ENCODE data around the gene CDC7.

Gene CDC7

DNA sequence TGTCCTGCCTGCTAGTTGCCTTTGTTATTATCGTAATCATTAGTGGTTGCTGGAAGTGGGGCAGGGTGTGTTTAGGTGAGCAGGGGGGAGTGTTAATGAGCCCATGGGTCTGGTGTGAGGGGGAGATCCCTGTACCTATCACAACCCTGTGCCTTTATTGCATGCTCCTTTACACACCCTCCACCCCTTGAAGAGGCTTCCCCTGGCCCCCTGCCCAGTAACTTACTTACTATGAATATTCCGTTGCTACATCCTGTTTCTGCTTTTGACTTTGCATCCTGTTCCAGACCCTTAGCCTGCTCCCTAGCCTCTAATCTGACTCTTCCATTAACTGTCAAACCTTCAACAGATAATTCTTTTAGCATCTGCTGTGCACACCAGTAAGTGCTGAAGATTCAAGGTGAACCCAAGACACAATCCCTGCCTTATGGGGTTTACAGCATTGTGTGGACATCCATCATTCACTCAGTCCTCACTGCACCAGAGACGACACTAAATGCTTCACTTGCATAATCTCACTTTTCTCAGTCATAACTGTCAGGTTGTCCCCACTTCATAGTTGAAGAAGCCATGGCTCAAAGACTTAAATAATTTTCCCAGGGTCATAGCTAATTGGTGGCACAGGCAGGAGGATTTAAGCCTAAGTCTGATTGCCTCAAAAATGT is 47.9 kb downstream of the CDC7 start:
- no peak for DNase-seq (ENCODE audit: low read depth in 2 of 2, low spot score in 1 of 2)

DNA sequence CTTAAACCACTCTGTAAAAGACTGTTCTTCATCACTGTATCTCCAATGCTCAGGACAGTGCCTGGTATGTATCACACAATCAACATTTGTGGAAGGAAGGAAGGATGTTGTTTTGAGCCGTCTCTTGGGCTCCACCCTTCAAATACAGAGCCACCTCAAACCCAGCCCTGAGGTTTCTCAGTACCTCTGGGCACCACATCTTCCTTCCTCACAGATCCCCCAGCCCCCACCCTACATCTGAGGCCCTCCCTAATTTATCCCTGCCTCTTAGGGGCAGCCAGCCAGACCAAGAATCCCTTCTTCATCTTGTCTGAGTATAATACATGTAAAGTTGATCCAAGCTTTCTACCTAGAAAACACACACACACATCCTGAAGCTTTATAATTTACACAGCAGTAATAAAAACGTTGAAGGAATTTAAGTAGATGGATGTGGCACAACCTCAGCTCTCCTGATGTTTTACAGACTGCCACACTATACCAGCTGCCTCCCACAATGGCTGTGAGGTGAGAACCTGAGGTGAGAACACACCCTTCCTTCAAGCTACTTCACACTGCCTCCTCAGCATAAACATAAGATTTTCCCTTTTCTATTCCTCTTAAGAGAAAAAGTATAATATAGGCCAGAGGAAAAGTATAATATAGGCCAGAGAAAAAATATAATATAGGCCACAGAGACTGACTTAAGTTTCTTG is 48.5 kb downstream of the CDC7 start:
- DNase-seq (ENCODE audit: low read depth in 2 of 2, low spot score in 1 of 2): no peak

DNA sequence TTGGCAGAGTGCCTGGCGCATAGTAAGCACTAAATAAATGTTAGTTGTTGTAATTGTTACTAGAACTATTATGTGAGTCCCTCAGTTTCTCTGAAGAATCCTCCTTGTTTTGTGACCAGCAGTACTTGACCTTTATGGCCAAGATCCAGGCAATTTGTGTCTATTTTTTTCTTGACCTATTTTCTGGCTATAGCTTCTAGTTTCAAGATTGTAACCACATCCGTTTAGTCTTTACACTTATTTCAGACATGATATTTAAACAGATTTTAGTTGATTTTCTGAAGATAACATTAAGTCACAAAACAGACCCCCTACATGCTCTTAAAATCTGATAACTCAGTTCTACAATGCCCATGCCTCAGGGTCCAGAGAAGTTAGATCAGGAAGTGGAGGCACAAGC is 50.3 kb downstream of the CDC7 start:
- no peak for DNase-seq (ENCODE audit: low read depth in 2 of 2, low spot score in 1 of 2)

DNA sequence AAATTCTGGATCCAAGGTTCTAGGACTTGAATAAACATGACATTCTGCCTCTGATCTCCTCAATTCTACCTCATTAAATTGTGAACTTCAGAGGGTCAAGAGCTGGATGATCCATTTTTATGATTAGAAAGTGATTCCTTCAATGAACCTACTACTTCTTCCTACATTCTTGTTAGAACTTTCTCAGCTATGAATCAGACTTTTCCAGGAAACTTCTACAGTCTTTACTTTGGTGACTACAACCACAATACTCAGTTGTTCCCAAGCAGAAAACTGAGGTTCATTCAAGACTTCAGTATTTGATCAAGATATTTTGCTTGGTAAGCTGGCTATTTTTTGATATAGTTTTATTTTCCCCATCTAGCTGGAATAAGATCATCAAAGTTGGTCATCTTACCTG is 51.4 kb downstream of the CDC7 start:
- no peak for DNase-seq (ENCODE audit: low read depth in 2 of 2, low spot score in 1 of 2)

DNA sequence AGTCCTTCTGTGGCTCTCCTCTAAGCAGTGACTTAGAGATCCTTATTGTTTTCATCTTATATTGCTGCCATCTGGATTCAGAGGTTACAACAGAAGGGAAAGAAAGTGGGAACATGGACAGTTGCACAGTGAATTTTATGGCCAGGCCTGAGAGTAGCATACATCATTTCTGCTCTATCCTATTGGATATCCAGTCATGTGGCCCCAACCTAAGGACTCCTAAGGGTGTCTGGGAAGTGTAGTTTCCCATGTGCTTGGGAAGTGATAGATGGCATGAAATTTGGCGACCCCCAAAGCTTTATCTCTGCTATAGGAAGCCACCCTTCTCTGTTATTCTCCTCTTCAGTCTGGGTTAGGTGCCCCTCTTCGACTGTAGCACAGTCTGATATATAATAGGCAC is 51.9 kb downstream of the CDC7 start:
- no peak for DNase-seq (ENCODE audit: low read depth in 2 of 2, low spot score in 1 of 2)

DNA sequence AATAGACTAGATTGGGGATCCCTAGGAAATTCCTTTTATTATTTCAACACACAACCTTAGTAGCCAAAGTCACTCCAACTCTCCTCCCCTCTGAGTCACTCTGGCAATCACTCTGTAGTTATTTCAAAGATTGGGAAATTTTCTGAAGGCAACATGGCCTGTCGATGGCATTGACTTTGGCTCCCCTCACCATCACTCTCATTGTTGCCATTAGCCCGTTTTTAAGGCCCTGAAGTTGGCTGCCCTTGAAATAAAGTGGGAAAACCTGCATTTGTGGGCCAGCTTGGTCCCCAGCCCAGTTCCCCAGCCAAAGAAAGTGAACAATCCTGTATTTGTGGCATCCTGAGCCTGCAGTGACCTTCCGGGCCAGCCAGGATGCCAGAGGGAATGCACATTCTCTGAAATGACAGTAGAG is 52.5 kb downstream of the CDC7 start:
- DNase-seq (ENCODE audit: low read depth in 2 of 2, low spot score in 1 of 2): no peak

DNA sequence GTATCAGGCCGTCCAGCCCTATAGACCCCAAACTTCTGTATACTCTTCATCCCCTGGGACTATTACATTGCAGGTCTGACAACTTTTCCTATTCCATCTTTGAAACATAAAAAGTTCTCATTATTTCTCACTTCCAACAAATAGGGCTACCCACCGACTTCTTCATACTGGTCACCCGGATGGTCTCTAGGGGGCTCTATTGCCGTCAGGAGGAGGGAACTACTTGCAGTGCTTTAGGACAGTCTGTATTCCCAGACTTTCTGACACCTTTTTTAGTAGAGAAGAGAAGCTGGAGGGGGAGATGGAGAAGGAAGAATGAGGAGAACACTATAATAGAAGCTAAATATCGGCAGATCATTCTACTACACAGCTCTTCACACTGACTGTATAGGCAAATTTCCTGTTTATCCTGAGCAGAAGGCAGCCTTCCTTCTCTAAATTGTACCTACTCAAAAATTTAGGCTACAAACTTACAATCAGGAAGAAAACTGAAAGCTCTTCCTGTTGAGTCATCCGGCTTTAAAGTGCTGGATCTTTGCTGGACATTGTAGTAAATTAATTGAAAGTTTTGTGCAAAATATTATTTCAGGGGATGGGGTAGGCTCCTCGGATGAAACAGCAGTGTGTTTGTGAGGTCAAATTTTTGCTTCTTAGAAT is 54.6 kb downstream of the CDC7 start:
- no peak for DNase-seq (ENCODE audit: low read depth in 2 of 2, low spot score in 1 of 2)

DNA sequence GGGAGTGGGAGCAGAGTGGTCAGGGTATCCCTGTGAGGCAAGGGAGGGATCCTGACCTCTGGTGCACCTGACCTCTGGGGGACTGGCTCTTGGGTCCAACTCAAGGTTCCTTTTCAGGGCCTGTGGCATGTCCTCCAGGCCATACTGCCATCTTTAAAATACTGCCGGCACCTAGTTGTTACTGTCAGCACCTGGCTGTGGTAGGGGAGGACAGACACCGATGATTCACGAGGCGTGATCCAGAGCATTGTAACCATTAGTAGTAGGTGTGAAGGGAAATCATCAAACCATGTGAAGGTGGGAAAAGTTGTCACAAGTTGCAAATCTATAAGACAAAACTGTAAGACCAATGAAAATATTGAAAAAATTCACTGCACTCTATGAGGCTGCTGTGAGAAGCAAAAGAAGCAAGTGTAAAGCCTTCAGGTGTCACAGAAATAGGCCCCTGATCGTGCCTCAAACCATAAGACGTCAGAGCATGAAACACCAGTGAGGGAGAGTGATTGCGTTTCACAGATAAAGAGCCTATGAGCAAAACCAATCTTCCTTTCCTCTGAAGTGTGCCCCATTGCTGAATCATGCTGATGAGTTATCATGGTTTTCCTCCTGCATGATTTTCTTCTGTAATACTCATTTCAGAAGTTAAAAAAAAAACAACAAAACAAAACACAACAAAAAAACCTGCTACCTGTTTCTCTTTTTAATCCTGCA is 55.3 kb downstream of the CDC7 start:
- DNase-seq (ENCODE audit: low read depth in 2 of 2, low spot score in 1 of 2): peak; percentile 32 to 33

DNA sequence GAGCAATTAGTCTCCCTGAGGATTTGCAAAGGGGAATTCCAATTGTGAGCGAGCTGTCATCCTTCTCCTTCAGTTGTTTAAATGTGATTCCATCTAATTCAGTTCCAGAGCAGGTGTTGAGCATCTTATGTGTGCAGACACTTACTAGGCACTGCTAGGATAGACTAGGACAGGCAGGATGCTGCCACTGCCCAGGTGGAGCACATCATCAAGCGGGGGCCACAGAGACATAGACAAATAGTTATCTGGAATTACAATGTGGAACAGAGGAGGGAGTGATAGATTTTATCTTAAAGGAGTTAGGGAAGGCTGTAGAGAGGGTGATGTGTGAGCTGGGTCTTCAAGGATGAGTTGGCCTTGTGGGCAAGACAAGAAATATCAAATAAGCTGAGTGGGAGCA is 55.9 kb downstream of the CDC7 start:
- DNase-seq (ENCODE audit: low read depth in 2 of 2, low spot score in 1 of 2): no peak

DNA sequence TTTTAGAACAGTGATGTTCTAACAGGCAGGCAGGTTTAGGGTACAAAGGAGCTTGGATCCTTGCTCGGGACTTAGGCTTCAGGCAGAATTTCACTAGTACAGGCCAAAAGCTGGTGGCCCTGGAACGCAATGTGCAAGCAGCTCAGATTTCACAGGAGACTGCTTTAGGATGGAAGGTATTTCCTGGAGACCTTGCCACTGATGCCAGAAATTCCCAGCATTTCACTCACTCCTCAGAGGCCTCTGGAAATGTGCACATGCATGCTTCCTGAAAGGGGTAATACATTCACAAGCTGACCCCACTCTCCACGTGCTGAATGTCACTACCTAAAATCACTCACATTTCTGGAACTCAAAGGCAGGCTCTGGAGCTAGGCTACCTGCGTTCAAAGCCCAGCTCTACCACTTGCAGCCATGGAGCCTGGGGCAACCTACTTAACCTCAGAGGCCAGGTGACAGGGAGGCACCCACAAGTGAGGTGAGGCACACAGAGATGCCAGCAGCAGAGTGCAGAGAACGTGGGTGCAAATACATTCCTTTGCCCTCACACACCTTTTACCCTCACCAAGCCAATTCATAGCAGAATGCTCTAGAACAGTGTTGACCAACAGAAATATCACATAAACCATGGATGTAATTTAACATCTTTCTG is 56.5 kb downstream of the CDC7 start:
- DNase-seq (ENCODE audit: low read depth in 2 of 2, low spot score in 1 of 2): no peak

DNA sequence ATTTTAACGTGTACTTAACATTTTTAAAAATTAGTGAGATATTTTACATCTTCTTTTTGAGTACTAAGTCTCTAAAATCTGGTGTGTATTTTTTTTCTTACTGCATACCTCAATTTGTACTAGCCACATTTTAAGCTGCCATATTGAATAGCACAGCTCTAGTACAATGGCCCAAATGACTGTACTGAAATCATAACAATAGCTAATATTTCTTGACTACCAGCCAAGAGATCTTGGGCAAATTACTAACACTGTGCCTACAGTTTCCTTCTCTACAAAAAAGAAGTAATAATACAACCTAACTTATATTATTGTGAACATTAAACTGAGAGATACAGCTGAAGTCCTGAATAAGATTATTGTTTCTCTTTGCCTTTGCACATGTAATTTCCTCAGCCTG is 57.2 kb downstream of the CDC7 start:
- no peak for DNase-seq (ENCODE audit: low read depth in 2 of 2, low spot score in 1 of 2)

DNA sequence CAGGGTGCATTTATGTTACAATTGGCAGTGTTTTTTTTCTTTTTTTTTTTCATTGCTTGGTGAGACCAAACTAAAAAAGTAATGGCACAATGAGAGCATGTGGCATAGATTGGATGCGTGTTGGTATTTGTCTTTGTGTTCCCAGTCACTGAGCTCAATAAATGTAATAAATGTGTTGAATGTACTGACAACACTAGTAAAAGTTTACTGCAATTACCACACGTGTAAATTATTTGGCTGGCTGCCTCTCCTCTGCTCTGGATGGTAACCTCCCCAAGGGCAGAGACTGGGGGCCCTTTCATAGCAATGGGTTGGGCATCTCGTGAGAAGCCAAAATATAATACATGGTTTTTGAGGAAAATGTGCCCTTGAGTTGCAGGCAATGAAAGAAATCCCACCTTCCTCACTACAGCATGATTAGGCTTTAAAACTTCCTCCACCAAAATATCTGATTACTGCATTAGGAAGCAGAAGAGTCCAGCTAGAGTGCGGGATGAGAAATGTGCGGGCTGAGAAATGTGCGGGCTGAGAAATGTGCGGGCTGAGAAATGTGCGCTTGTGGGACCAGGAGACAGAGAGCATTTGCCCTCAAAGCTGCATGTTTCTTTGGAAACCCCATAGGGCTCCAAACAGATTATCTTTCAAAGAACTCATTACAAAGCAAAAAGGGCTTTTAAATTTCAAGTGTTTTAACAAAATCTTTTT is 58.5 kb downstream of the CDC7 start:
- no peak for DNase-seq (ENCODE audit: low read depth in 2 of 2, low spot score in 1 of 2)

DNA sequence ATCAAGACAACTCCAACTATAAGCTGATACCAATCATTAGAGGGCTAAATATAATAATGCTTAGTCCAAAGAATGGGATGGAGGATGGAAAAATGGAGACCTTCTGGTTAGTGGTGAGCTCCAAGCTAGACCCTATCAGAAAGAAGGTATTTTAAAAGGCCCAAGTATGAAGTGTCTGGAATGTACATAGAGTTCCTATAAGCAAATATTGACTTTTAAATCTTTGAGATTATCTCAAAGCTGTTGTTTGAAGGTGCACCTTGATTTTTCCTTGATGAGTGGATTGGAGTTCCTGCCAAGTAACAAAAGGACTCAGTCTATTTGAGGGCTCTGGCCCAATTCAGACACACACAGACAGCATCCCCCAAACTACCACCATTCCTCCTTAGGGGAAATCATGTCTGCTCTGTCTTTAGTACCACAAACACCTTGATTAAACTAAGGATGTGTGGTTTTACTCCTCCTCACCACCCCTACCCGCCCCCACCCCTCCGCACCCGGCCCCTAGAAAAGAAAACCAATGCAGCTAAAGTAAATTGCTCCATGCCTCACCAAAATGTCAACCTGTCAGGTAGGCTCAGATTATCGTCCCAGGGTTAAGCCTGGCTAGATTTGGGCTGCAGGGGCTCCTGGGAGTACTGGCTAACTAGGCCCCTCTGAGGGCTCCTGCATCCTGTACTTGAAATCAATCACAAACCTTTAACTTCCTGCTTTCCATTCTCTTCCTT is 59.4 kb downstream of the CDC7 start:
- DNase-seq (ENCODE audit: low read depth in 2 of 2, low spot score in 1 of 2): no peak

DNA sequence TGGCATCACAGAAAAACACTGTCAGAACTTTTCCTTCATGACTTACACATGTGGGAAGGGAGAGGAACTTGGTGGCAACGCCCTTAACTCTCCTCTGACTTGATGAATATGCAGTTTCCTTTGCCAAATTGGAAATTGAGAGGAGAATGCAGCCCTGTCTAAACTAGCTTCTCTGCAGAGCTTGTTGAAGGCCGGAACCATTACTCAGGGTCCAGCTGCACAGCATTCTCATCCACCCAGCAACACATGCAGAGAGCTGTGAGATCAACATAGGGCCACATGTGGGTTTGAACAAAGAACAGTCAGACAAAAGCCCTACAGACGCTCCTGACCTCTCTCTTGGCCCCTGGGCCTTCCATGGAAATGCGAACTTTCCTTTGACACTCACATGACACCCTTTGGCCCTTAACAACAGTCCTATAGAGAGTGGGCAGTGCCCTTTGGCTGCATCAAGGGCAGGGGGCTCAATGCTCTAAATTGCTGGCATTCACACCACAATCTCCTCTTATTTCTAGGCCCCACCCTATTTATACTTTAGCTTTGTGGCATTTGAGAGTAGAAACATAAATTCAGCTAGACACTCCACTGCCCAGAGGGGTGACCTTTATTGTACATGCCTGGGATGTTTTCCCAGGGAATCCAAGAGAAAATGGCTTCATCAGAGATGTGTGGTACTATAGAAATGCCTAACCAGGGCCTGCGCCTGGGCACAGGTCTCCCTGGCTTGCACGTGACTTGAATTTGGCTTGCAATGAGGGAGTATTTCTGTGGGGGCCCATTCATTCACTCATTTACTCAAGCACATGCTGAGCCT is 64.4 kb downstream of the CDC7 start:
- no peak for DNase-seq (ENCODE audit: low read depth in 2 of 2, low spot score in 1 of 2)

DNA sequence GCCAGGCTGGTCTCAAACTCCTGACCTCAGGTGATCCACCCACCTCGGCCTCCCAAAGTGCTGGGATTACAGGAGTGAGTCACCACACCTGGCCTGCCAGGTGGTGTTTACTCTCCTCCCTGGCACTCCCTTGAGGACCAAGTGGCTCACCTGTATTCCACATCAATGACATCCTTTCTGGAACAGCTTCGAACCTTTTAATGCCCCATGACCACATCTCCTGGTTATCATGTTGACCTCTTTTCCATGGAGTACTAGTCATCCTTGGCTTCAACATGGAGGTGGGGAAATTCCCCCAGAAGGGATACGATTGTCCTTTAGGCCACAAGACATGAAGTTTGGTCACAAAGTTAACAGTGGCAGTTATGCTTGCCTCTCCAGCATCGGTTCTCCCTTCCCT is 66.9 kb downstream of the CDC7 start:
- no peak for DNase-seq (ENCODE audit: low read depth in 2 of 2, low spot score in 1 of 2)

DNA sequence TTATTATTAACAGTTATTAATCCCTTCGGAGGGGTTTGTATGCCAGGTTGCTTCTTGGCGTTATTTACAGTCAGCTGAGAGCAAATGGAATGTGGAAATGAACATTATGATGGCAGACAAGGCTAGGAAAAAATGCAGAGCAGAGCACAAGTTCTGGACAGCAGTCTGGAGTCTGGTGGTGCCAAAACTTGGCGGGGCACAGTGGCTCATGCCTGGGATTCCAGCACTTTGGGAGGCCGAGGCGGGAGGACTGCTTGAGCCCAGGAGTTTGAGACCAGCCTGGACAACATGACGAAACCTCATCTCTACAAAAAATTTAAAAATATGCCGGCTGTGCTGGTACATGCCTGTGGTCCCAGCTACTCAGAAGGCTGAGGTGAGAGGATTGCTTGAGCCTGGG is 67.6 kb downstream of the CDC7 start:
- no peak for DNase-seq (ENCODE audit: low read depth in 2 of 2, low spot score in 1 of 2)

DNA sequence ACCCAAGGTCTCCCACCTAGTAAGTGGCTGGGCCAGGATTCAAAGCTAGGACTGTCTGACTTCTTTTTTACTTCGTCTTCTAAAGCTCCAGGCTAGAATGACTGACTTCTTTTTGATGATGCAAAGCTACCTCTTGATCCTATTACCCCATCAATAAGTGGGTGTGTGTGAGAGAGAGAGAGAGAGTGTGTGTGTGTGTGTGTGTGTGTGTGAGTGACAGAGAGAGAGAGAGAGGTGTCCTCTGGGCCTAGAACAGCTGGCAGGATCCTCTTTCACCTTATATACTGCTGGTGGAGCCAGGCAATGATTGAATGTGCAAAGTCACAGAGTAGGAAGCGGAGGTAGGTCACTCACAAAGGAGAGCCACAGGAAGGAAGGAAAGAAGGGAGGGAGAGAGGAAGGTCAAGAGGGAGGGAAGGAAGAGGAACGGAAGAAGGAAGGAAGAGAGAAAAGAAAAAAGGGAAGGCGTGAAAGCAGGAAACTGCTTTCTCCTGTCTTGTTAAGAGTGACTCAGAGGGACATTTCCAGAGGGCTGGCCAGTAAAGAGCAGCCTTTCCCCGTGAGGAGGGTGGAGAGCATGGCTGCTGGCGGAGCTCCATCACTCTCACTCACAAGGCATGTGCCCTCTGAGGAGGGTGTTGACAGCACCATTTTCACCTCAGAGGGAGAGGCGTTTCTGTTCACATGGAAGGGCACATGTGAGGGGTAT is 68.9 kb downstream of the CDC7 start:
- DNase-seq (ENCODE audit: low read depth in 2 of 2, low spot score in 1 of 2): no peak

DNA sequence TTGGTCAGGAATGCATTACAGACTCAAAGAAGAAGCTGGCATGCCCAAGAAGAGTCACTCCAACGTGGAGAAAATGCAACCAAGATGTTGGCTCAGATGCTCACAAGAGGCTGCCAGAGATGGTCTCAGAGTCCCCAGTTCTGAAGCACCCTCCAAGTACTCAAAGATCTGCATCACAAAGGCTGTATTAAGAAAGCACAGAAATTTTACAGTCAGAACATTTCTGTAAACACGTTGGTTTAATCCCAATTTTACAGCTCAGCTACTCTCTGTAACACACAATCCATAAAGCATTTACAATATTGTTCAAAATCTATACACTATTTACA is 69.4 kb downstream of the CDC7 start:
- DNase-seq (ENCODE audit: low read depth in 2 of 2, low spot score in 1 of 2): no peak

DNA sequence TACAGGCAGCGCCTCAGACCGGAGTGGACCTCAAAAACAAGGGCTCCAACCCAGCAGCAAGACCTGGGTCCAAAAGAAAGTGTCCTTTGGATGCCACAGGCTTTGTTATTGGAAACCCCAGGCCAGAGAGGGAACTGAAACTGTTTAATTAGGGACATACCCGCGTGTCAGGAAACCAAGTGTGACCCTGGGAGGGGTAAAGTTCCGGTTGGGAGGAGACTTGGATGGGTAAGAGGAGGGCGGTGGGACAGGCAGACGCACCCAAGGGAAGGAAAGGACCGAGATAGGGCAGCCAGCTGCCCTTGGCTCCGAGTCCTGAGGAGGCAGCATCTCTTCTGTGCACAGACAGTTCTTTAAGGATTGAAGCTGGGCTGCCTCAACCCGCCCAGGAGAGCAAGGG is 71.4 kb downstream of the CDC7 start:
- no peak for DNase-seq (ENCODE audit: low read depth in 2 of 2, low spot score in 1 of 2)

Measured in stimulated activated CD8-positive, alpha-beta memory T cell treated with anti-CD3 and anti-CD28 coated beads, Interleukin-4, amount 100 ng/mL, for 4 hours (primary cell).